ELF-1 (cell line): Measurements from ENCODE around the gene SCO2.
A peak's percentile ranks its signal among the peaks of the same experiment; 100 is the strongest.

Experiments used
- DNase-seq: peaks from one replicate; pipeline ENCODE4 v3.0.0-alpha.2; 2016; ENCODE audit warnings: low read depth, low spot score

The SCO2 gene

DNA sequence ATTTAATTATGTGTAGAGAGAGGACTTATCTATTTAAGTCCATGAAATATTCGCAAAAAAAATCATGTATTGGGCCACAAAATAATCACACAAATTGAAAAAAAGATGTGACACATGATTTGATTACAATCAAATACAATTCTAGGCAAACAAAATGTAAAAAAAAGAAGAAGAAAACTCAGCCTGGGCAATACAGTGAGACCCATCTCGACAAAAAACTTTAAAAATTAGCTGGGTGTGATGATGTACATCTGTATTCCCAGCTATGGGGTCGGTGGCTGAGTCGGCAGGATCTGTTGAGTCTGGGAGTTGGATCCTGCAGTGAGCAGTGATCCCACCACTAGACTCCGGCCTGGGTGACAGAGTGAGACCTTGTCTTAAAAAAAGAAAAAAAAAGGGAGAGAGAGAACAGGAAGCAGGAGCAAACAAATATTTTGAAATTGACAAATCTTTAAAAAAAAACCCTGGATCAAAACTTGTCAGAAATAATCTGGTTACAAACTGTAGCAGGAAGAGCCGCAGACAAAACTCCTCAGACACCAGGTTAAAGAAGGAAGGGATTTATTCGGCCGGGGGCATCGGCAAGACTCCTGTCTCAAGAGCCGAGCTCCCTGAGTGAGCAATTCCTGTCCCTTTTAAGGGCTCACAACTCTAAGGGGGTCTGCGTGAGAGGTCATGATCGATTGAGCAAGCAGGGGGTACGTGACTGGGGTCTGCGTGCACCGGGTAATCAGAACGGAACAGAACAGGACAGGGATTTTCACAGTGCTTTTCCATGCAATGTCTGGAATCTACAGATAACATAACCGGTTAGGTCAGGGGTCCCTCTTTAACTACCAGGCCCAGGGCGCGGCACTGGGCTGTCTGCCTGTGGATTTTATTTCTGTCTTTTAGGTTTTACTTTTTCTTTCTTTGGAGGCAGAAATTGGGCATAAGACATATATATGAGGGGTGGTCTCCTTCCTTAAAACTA lies 7.7 kb upstream of the SCO2 start:
- DNase-seq = peak; percentile 52

GRCh38 chr22:50531962-50532674 lies 6.7 kb upstream of the SCO2 start:
- peak; percentile 52 for DNase-seq

DNA sequence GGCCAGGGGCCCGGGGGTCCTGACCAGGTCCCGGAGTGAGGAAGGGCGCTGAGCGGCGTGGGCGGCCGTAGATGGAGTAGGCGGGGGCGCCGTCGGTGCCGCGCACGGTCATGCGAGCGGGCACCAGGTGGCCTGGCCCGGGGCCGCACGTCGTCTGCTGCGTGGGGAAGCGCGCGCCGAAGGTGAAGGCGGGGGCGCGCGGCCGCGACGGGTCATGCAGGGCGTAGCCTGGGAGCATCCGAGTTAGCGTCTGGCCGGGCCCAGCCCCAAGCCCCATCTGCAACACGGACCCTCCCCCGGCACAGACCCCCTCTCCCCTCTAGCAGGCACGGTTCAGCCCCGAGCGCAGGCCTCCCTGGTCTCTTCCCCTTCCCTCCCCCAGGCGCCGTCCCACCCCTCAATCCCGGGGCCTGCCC lies 6.2 kb upstream of the SCO2 start:
- DNase-seq = peak; percentile 27

DNA sequence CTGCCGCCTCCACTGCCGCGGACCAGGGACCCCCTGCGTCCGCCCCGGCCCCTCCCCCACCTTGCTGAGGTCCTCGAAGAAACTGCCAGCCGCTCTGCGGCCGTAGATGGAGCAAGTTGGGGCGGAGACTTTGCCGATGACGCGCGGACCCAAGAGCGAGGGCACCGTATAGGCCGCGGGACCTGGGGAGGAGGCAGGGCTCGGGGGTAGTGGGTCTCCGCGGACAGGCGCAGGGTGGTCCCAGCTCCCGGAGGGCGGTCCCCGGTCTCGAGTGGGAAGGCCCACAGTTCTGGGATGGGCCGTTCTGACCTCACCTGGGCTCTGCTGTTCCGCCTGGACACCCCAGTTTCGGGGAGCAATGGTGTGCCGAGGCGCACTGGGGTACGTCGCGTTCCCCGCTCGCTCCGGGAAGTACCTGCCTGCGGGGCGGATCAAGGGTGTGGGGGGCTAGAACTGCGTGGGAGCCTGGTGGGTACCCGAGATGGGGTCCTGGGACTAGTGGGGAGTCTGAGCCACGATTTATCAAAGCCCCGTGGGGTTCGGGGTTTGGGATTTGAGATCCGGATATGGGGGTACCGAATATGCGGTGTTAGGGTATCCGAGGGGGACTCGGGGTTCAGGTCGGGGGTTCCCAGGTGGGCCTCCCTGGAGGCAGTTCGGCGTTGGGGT lies 5.6 kb upstream of the SCO2 start:
- peak; percentile 79 for DNase-seq

- no peak for DNase-seq
These were observed 5.1 kb upstream of the SCO2 start for GRCh38 chr22:50530580-50530876.

DNA sequence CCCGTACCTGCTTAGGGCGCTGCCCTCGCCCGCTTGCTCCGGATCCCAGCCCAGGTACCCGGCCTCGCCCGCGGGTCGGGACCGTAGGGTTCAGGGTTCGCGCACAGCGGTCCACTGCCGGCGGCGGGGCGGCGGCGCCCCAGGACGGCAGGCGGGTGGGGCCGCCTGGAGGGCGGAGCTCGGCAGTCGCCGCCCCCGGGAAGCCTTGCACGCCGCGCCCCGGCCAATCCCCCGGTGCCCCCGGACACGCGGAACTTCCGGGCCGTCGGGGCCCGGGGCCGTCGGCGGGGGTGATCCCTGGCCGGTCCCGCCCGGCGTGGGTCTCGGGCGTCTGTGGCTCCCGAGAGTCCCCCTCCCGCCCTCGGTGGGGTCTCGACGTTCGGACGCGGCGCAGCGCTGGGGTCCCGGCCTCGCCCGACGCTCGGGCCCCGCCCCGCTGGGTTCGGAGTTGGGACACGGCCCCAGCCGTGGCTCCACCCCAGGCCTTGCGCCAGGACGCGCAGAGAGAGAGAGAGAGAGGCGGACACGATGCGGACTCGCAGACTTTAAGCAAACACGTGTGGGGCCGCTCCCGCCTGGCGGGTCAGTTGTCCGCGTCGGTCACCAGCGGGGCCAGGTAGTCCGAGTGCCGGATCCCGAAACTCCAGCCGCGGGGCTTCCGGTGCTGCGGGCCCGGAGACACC lies 4.6 kb upstream of the SCO2 start, which contains the start of gene TYMP:
TSS of gene TYMP (minus strand) at position 116 of the 683 bp plus-strand sequence. CDS start 303 bp downstream, outside the sequence.
- no peak for DNase-seq

GRCh38 chr22:50529416-50529896 lies 4.1 kb upstream of the SCO2 start:
- DNase-seq = peak; percentile 36

GRCh38 chr22:50528682-50529415 lies 3.5 kb upstream of the SCO2 start:
- DNase-seq = no peak

DNA sequence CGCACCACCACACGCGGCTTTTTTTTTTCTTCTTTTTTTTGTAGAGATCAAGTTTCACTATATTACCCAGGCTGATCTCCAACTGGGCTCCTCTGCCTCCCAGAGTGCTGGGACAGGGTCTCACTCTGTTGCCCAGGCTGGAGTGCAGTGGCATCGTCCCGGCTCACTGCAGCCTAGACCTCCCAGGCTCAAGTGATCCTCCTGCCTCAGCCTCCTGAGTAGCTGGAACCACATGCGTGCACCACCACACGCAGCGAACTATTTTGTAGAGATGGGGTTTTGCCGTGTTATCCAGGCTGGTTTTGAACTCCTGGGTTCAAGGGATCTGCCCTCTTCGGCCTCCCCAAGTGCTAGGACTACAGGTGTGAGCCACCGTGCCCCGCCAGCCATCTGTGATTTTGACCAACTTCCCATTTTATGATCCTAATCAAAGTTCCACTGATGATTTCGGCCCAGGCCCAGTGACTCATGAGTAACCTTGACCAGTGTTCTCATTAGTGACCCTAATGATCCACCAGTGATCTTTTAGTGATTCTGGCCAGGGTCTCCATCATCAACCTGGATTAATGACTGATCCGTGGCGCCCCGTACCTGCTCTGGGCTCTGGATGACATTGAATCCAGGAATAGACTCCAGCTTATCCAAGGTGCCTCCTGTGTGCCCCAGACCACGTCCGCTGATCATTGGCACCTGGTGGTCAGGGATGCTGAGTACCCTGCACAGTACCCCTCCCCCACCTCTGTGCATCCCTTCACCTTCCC lies 2.7 kb upstream of the SCO2 start:
- DNase-seq = no peak

DNA sequence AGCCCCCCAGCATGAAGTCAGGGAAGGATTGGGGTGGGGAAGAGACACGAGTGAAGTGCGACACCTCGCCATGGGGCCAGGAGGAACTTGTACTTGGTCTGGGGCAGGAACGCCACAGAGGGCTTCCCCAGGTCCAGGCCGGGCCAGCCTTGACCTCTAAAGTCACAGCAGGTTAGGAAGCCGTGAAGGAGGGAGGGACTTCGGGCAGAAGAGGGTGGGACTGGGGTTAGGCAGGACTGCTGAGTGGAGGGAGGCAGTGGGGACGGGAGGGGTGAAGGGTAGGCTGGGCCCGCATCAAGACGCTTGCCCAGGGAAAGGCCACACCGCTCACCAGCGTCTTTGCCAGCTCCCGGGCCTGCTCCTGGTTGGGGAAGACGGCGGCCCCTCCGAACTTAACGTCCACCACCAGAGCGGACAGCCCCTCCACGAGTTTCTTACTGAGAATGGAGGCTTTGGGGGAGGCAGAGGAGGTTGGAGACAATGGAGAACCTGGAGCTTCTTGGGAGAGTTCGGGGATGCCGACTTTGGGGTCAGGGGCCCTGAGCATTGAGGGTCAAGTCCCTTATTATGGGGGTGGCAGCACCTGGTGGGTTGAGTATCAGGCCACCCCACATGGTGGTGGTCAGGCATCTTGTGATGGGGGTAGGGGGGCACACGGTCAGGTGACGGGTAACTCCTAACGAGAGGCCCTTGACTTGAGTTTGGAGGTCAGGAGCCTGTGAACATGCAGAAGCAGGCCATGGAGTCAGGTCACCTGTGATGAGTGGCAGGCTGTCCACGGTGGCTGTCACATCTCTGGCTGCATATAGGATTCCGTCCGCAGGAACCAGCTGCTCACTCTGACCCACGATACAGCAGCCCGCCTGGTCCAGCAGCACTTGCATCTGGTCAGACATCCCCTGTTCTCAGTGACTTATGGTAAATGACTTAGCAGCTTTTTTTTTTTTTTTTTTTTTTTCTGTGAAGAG lies 1.7 kb upstream of the SCO2 start:
- DNase-seq = peak; percentile 59

GRCh38 chr22:50526108-50526833 lies 873 bp upstream of the SCO2 start:
- DNase-seq = peak; percentile 74

DNA sequence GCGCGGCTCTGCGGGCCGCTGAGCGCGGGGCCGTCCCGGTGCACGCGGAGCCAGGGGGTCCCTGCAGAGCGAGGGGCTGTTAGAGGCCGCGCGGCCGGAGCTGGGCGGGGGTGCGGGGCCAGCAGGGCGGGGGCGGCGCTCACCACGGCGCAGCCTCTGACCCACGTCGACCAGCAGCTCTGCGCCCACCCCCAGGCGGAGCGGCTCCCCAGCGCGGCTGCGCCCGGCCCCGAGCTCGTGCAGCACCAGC lies 385 bp upstream of the SCO2 start:
- DNase-seq = no peak

- no peak for DNase-seq
These were observed 708 bp downstream of the SCO2 start for GRCh38 chr22:50524676-50525103.

DNA sequence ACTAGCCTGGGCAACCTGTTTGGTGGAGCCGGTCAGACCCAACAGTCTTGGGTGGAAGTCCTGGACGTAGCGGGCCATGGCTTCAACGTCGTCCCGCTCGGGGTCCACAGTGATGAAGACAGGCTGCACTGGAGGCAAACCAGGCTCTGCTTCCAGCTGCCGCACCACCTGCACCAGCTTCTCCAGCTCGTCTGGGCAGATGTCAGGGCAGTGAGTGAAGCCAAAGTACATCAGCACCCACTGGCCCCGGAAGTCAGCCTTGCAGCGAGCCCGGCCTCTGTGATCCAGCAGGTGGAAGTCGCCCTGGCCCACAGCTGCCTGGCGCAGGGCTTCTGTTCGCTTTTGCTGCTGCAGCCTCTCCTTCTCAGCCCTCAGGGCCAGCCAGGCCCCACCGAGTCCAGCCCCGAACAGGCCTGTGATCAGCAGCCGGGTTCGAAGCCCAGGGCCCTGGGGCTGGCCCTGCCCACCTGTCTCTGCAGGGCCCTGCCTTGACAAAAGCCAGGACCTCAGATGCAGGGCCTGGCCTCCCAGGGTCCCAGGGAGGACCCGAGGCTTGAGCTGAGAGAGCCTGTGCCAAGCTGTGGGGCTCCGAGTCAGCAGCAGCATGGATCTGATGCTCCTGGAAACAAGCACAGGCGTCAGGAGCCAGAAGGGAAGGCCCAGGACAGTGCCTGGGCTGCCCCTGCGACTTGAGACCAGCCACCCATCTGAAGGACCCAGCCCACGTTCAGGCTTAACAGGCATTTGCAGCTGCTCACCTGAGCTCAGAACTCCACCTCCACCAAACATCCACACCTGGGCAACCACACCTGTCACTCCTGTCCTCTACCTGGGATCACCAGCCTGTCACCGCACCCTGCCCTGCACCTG lies 1.4 kb downstream of the SCO2 start:
- DNase-seq = peak; percentile 76

GRCh38 chr22:50523458-50523805 lies 2.0 kb downstream of the SCO2 start:
- DNase-seq = no peak

DNA sequence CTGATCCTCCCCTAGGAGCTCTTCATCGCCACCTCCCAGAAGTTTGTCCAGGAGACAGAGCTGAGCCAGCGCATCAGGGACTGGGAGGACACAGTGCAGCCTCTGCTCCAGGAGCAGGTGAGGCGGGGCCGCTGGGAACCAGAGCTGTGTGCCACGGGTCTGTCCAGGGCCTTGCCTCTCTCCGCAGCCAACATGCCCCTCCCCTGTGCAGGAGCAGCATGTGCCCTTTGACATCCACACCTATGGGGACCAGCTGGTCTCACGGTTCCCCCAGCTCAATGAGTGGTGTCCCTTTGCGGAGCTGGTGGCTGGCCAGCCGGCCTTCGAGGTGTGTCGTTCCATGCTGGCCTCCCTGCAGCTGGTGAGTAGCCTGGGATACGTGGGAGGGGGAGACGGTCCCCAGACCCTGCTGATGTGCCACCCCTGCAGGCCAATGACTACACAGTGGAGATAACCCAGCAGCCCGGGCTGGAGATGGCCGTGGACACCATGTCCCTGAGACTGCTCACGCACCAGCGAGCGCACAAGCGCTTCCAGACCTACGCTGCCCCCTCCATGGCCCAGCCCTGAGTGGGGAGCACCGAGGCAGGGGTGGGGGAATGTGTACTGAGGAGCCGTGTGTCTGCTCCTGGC lies 2.5 kb downstream of the SCO2 start:
- no peak for DNase-seq

DNA sequence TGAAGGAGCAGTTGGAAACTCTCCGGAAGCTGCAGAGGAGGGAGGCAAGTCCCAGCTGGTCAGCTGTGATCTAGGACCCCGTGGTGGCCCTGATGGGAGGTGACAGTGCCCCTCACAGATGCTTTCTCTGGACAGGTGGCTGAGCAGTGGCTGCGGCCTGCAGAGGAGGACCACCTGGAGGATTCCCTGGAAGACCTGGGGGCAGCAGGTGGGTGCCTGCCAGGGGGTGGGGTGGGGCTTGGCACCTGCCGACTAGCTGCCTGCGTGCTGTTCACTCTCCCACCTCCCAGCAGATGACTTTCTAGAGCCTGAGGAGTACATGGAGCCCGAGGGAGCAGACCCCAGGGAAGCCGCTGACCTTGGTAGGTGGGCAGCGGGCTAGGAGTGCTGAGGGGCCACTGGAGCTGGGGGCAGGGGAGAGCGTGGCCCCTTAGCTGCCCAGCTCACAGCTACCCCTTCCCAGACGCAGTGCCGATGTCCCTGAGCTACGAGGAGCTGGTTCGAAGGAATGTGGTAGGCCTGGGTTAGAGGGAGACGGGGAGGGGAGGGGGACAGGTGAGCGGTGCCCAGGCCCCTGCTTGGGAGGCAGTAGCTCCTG lies 3.1 kb downstream of the SCO2 start:
- DNase-seq = no peak
